Activated T-helper 17 cell treated with anti-CD3 and anti-CD28 coated beads, Interleukin-2, amount 50 U/mL, for 72 hours (primary cell): ENCODE data around the gene LONP1. TPM values are rescaled to one million over a fixed set of nuclear protein-coding genes. Genes with fewer than 3 reads are reported as not detected.

ENCODE experiments used
- ATAC-seq: fragments of 150-1000 bp; cut with Tn5 transposase; replicated peaks from 2 replicates; pipeline ENCODE4 v1.10.0; 2021; ENCODE audit warnings: mild to moderate bottlenecking, moderate library complexity
- H3K27ac Mint-ChIP-seq: one replicate; pipeline ENCODE4 v1.8.0; 2022; ENCODE audit warnings: mixed read lengths
- H3K27me3 Mint-ChIP-seq: one replicate; pipeline ENCODE4 v1.8.0; 2022; ENCODE audit warnings: mixed read lengths
- H3K36me3 Mint-ChIP-seq: one replicate; pipeline ENCODE4 v1.8.0; 2022; ENCODE audit warnings: low read depth, mild to moderate bottlenecking, mixed read lengths
- H3K4me1 Mint-ChIP-seq: one replicate; pipeline ENCODE4 v1.8.0; 2022; ENCODE audit warnings: mixed read lengths
- H3K4me3 Mint-ChIP-seq: one replicate; pipeline ENCODE4 v1.8.0; 2022; ENCODE audit warnings: mild to moderate bottlenecking, mixed read lengths
- H3K9me3 Mint-ChIP-seq: one replicate; pipeline ENCODE4 v1.8.0; 2022; ENCODE audit warnings: mixed read lengths
- total RNA-seq, 2 donors: library from RNA; stranded (reverse); gene quantifications; one replicate each; pipeline ENCODE4 v1.2.3, GENCODE V29; 2022

LONP1 gene
- total RNA-seq, 2 donors from 2014 or later = 291 to 376 TPM

GRCh38 chr19:5646703-5647102, 73.2 kb downstream of the LONP1 start:
- Mint-ChIP-seq H3K27me3 (no peaks in the 10 kb centered on the region), H3K4me1 (peaks cover 4% of the 10 kb centered on the region), H3K4me3 (no peak overlapping the region), H3K27ac (peak overlapping the region; percentile 5), H3K9me3 (no peaks in the 10 kb centered on the region), H3K36me3 (peaks cover 96% of the 10 kb centered on the region)
- no peak for ATAC-seq

- peaks cover 96% of the 10 kb centered on the region for H3K36me3 Mint-ChIP-seq
- H3K27ac Mint-ChIP-seq = no peak overlapping the region
- no peaks in the 10 kb centered on the region for H3K9me3 Mint-ChIP-seq
- peaks cover 4% of the 10 kb centered on the region for H3K4me1 Mint-ChIP-seq
- H3K4me3 Mint-ChIP-seq = no peak overlapping the region
- H3K27me3 Mint-ChIP-seq = no peaks in the 10 kb centered on the region
- ATAC-seq = no peak
These were observed 74.5 kb downstream of the LONP1 start for GRCh38 chr19:5645409-5645808.

- H3K27ac Mint-ChIP-seq = no peak overlapping the region
- peaks cover 4% of the 10 kb centered on the region for H3K4me1 Mint-ChIP-seq
- H3K27me3 Mint-ChIP-seq = no peaks in the 10 kb centered on the region
- no peaks in the 10 kb centered on the region for H3K9me3 Mint-ChIP-seq
- ATAC-seq = no peak
- no peak overlapping the region for H3K4me3 Mint-ChIP-seq
- peaks cover 97% of the 10 kb centered on the region for H3K36me3 Mint-ChIP-seq
These were observed 75.9 kb downstream of the LONP1 start for GRCh38 chr19:5644037-5644436.

- H3K4me1 Mint-ChIP-seq = peaks cover 4% of the 10 kb centered on the region
- no peaks in the 10 kb centered on the region for H3K27me3 Mint-ChIP-seq
- no peak overlapping the region for H3K27ac Mint-ChIP-seq
- no peak for ATAC-seq
- no peak overlapping the region for H3K4me3 Mint-ChIP-seq
- peaks cover 99% of the 10 kb centered on the region for H3K36me3 Mint-ChIP-seq
- no peaks in the 10 kb centered on the region for H3K9me3 Mint-ChIP-seq
These were observed 76.9 kb downstream of the LONP1 start for GRCh38 chr19:5643060-5643459.

GRCh38 chr19:5642204-5642603, 77.7 kb downstream of the LONP1 start:
- H3K4me1 Mint-ChIP-seq = peaks cover 4% of the 10 kb centered on the region
- H3K27ac Mint-ChIP-seq = no peak overlapping the region
- H3K9me3 Mint-ChIP-seq = no peaks in the 10 kb centered on the region
- no peak for ATAC-seq
- no peak overlapping the region for H3K4me3 Mint-ChIP-seq
- peaks cover 99% of the 10 kb centered on the region for H3K36me3 Mint-ChIP-seq
- H3K27me3 Mint-ChIP-seq = no peaks in the 10 kb centered on the region

Other genes with a start within 250 kb of the LONP1 start
- gene TINCR, start 152.2 kb downstream of the LONP1 start, total RNA-seq = 1 to 10 TPM in 1 of 2 donors, under 1 TPM in 1; 0.48 to 2.4 TPM
- gene SAFB2, start 97.4 kb downstream of the LONP1 start, total RNA-seq = 100 to 1,000 TPM; 126 to 159 TPM
- gene SAFB, start 97.1 kb downstream of the LONP1 start, total RNA-seq = 100 to 1,000 TPM; 119 to 124 TPM
- 10 to 100 TPM; 29.5 to 38.7 TPM for gene MICOS13, start 39.6 kb downstream of the LONP1 start, total RNA-seq
- 1 to 10 TPM; 2.3 to 5.3 TPM for gene HSD11B1L, start 39.1 kb downstream of the LONP1 start, total RNA-seq
- 1,000 to 10,000 TPM in 1 of 2 donors, 100 to 1,000 TPM in 1; 860 to 1,029 TPM for gene RPL36, start 29.9 kb downstream of the LONP1 start, total RNA-seq
- not detected for gene CATSPERD, start 491 bp upstream of the LONP1 start, total RNA-seq
- 1 to 10 TPM; 4.6 to 9.9 TPM for gene PRR22, start 64.6 kb upstream of the LONP1 start, total RNA-seq
- gene DUS3L, start 71.0 kb upstream of the LONP1 start, total RNA-seq = 10 to 100 TPM; 46.8 to 73.6 TPM
- under 1 TPM; 0.32 to 0.52 TPM for gene NRTN, start 84.9 kb upstream of the LONP1 start, total RNA-seq
- not detected for gene FUT6, start 119.6 kb upstream of the LONP1 start, total RNA-seq
- 1 to 10 TPM in 1 of 2 donors, not detected in 1; 1.4 TPM for gene FUT3, start 131.3 kb upstream of the LONP1 start, total RNA-seq
- under 1 TPM in 1 of 2 donors, not detected in 1; 0.48 TPM for gene FUT5, start 150.4 kb upstream of the LONP1 start, total RNA-seq
- 100 to 1,000 TPM; 162 to 249 TPM for gene NDUFA11, start 183.6 kb upstream of the LONP1 start, total RNA-seq
- gene VMAC, start 184.7 kb upstream of the LONP1 start, total RNA-seq = 1 to 10 TPM; 3.7 to 4.4 TPM
- gene CAPS, start 194.1 kb upstream of the LONP1 start, total RNA-seq = 1 to 10 TPM; 3.8 to 5.1 TPM